22Rv1 (cell line): ENCODE measurements around the gene HUS1.

Source experiments
- H3K27ac ChIP-seq: fragments of 450-650 bp; 2 replicates; pipeline ENCODE4 v1.5.1; 2017
- CTCF ChIP-seq: fragments of 450-650 bp; IDR thresholded peaks from 2 replicates; pipeline ENCODE4 v1.5.1; 2017; ENCODE audit warnings: mild to moderate bottlenecking
- ZFX ChIP-seq: fragments of 450-650 bp; IDR thresholded peaks from 2 replicates; pipeline ENCODE4 v1.6.1; 2017; ENCODE audit warnings: antibody characterized with exemption, borderline replicate concordance

HUS1 gene

GRCh38 chr7:47942132-47942531 lies 37.3 kb downstream of the HUS1 start:
- no peak for TF ChIP-seq ZFX
- no peak for TF ChIP-seq CTCF
- H3K27ac ChIP-seq: no peak overlapping the region

GRCh38 chr7:47941136-47941844 lies 38.1 kb downstream of the HUS1 start:
- TF ChIP-seq CTCF: no peak
- no peak for TF ChIP-seq ZFX
- H3K27ac ChIP-seq: no peak overlapping the region

- H3K27ac ChIP-seq: no peak overlapping the region
- TF ChIP-seq CTCF (no peak), ZFX (no peak)
These were observed 39.1 kb downstream of the HUS1 start for GRCh38 chr7:47940088-47941013.

GRCh38 chr7:47939425-47940036 lies 39.9 kb downstream of the HUS1 start:
- H3K27ac ChIP-seq: no peak overlapping the region
- TF ChIP-seq ZFX (no peak), CTCF (no peak)

GRCh38 chr7:47938574-47939165 lies 40.7 kb downstream of the HUS1 start:
- no peak for TF ChIP-seq ZFX
- no peak for TF ChIP-seq CTCF
- H3K27ac ChIP-seq: no peak overlapping the region

- TF ChIP-seq CTCF (no peak), ZFX (no peak)
These were observed 41.5 kb downstream of the HUS1 start for GRCh38 chr7:47937711-47938573.

More at GRCh38 chr7:47937711-47938573, 41.5 kb downstream of the HUS1 start:
- no peak overlapping the region for H3K27ac ChIP-seq
